HepG2 (cell line): ENCODE results near the gene COL9A3. TPM values are rescaled to one million over a fixed set of nuclear protein-coding genes. Genes with fewer than 3 reads are reported as not detected.

ENCODE experiments used
- ASH2L ChIP-seq: fragments of 300-600, 200-600 bp; sonication (generic); IDR thresholded peaks from 2 replicates; pipeline ENCODE4 v1.7.0; 2017; ENCODE audit warnings: low read depth, mild to moderate bottlenecking, moderate library complexity, mixed read lengths, low read length; ENCODE audit not compliant: insufficient read length
- CBFB ChIP-seq: sonication (generic); formaldehyde crosslinking; IDR thresholded peaks from 2 replicates; pipeline ENCODE4 v1.4.0; 2020; ENCODE audit warnings: missing genetic modification reagents
- EED ChIP-seq: sonication (generic); formaldehyde crosslinking; IDR thresholded peaks from 2 replicates; pipeline ENCODE4 v1.5.0; 2020; ENCODE audit warnings: mild to moderate bottlenecking, missing genetic modification reagents
- KDM1A ChIP-seq: IDR thresholded peaks from 2 replicates; pipeline ENCODE4 v1.6.1; 2016; ENCODE audit warnings: missing compliant biosample characterization
- KLF15 ChIP-seq: sonication (generic); formaldehyde crosslinking; IDR thresholded peaks from 2 replicates; pipeline ENCODE4 v1.8.1; 2023; ENCODE audit warnings: borderline replicate concordance, mild to moderate bottlenecking, inconsistent platforms, missing genetic modification reagents, mixed read lengths
- MAZ ChIP-seq, 2 experiments: sonication (generic) in 1 of 2; formaldehyde crosslinking in 1 of 2; IDR thresholded peaks; 2 replicates each; pipeline versions ENCODE4 v1.5.0 to v1.6.1; 2012 to 2020; ENCODE audit warnings: low read depth in 2 of 2, mild to moderate bottlenecking in 2 of 2, borderline replicate concordance in 1 of 2, improper control_type of control experiment in 1 of 2, low read length in 1 of 2, missing genetic modification reagents in 1 of 2, moderate library complexity in 1 of 2
- MTA3 ChIP-seq: sonication (generic); formaldehyde crosslinking; IDR thresholded peaks from 2 replicates; pipeline ENCODE4 v1.4.0; 2020; ENCODE audit warnings: missing genetic modification reagents
- PHF5A ChIP-seq: IDR thresholded peaks from one replicate; pipeline ENCODE4 v1.6.1; 2018; ENCODE audit warnings: low read depth, missing genetic modification reagents; ENCODE audit not compliant: unreplicated experiment
- RFX5 ChIP-seq: IDR thresholded peaks from 2 replicates; pipeline ENCODE4 v1.6.1; 2011; ENCODE audit warnings: low read depth, low read length, improper control_type of control experiment
- TBX2 ChIP-seq: sonication (generic); formaldehyde crosslinking; IDR thresholded peaks from 2 replicates; pipeline ENCODE4 v1.5.0; 2020; ENCODE audit warnings: missing genetic modification reagents, mild to moderate bottlenecking, borderline replicate concordance
- ZMYM2 ChIP-seq: sonication (generic); formaldehyde crosslinking; IDR thresholded peaks from 2 replicates; pipeline ENCODE4 v1.8.0; 2022; ENCODE audit warnings: mild to moderate bottlenecking, missing genetic modification reagents
- ZNF282 ChIP-seq: fragments of 450-650 bp; IDR thresholded peaks from 2 replicates; pipeline ENCODE4 v1.6.1; 2018; ENCODE audit not compliant: partially characterized antibody
- ZNF484 ChIP-seq: sonication (generic); formaldehyde crosslinking; IDR thresholded peaks from 2 replicates; pipeline ENCODE4 v1.5.1; 2020; ENCODE audit warnings: mild to moderate bottlenecking, low read depth, missing genetic modification reagents, borderline replicate concordance
- ZNF616 ChIP-seq: sonication (generic); formaldehyde crosslinking; IDR thresholded peaks from 2 replicates; pipeline ENCODE4 v1.5.0; 2020; ENCODE audit warnings: low read depth, mild to moderate bottlenecking, missing genetic modification reagents
- ZNF761 ChIP-seq: sonication (generic); formaldehyde crosslinking; conservative IDR thresholded peaks from 2 replicates; pipeline ENCODE4 v1.4.0; 2020; ENCODE audit warnings: mild to moderate bottlenecking, missing genetic modification reagents
- ZNF772 ChIP-seq: sonication (generic); formaldehyde crosslinking; IDR thresholded peaks from 2 replicates; pipeline ENCODE4 v1.5.0; 2020; ENCODE audit warnings: mild to moderate bottlenecking, missing genetic modification reagents
- ZSCAN22 ChIP-seq: sonication (generic); formaldehyde crosslinking; IDR thresholded peaks from 2 replicates; pipeline ENCODE4 v1.4.0; 2020; ENCODE audit warnings: mild to moderate bottlenecking, missing genetic modification reagents
- polyA plus RNA-seq, 8 experiments: library from polyadenylated mRNA; depleted of rRNA in 3 of 8; stranded (reverse) in 7 of 8; unstranded in 1 of 8; fragments of >200 nt; fragmentation: Illumina TruSeq in 4 of 8; extraction: Trizol in 4 of 8; gene quantifications; 2 replicates each; pipeline versions ENCODE4 v1.2.1 to v1.2.3, GENCODE V29; 2011 to 2016; ENCODE audit warnings: low read depth in 4 of 8, missing spikeins in 1 of 8, mixed read lengths in 1 of 8; ENCODE audit not compliant: insufficient read depth in 1 of 8
- total RNA-seq, 5 experiments: library from RNA; depleted of rRNA; stranded (reverse); fragments of >200 nt; fragmentation: Illumina TruSeq; extraction: Trizol; gene quantifications; 2 replicates each; pipeline ENCODE4 v1.2.3, GENCODE V29; 2016; ENCODE audit warnings: low read depth in 1 of 5
- TF ChIP-seq, protein P1 (sequence below), 2 experiments: sonication (generic) in 1 of 2; formaldehyde crosslinking in 1 of 2; IDR thresholded peaks; 2 replicates each; pipeline versions ENCODE4 v1.6.1 to v1.9.0; 2014 to 2022; ENCODE audit warnings: antibody characterized with exemption in 1 of 2, borderline replicate concordance in 1 of 2, inconsistent platforms in 1 of 2, low read depth in 1 of 2, missing genetic modification reagents in 1 of 2
- TF ChIP-seq, protein P2 (sequence below): sonication (generic); formaldehyde crosslinking; IDR thresholded peaks from 2 replicates; pipeline ENCODE4 v1.4.0; 2020; ENCODE audit warnings: missing genetic modification reagents
- TF ChIP-seq, protein P3 (sequence below): sonication (generic); formaldehyde crosslinking; IDR thresholded peaks from 2 replicates; pipeline ENCODE4 v1.4.0; 2020; ENCODE audit warnings: mild to moderate bottlenecking, missing genetic modification reagents

The COL9A3 gene
- total and polyA plus RNA-seq, 2 of the 13 experiments (the other 11 are each of a cell fraction or from before 2014, with no cell fraction given) = 155 to 204 TPM

DNA sequence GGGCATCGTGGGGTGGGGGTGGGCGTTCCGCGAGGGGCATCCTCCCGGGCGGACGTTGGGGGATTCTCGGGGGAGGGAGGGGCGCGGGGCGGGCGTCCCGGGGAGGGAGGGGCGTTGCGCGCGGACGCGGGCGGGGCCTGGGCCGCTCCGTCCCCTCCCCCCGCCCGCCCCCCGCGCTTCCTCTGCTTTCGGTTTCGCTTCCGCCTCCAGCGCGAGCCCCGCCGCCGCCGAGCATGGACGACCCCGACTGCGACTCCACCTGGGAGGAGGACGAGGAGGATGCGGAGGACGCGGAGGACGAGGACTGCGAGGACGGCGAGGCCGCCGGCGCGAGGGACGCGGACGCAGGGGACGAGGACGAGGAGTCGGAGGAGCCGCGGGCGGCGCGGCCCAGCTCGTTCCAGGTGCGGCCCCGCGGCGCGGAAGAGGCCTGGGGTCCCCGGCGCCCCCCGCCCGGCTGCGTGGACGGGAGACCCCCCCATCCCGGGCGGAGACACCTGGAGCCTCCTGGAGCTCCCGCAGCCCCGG lies 12.2 kb upstream of the COL9A3 start, which contains the start of gene OGFR (continued):
- TF ChIP-seq, protein P1, sequence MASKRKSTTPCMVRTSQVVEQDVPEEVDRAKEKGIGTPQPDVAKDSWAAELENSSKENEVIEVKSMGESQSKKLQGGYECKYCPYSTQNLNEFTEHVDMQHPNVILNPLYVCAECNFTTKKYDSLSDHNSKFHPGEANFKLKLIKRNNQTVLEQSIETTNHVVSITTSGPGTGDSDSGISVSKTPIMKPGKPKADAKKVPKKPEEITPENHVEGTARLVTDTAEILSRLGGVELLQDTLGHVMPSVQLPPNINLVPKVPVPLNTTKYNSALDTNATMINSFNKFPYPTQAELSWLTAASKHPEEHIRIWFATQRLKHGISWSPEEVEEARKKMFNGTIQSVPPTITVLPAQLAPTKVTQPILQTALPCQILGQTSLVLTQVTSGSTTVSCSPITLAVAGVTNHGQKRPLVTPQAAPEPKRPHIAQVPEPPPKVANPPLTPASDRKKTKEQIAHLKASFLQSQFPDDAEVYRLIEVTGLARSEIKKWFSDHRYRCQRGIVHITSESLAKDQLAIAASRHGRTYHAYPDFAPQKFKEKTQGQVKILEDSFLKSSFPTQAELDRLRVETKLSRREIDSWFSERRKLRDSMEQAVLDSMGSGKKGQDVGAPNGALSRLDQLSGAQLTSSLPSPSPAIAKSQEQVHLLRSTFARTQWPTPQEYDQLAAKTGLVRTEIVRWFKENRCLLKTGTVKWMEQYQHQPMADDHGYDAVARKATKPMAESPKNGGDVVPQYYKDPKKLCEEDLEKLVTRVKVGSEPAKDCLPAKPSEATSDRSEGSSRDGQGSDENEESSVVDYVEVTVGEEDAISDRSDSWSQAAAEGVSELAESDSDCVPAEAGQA (IDR thresholded peaks at IDR 0.05; ENCODE audit: low read depth) = no peak
- TF ChIP-seq, protein P1 (CRISPR knock-in tag; IDR thresholded peaks at IDR 0.05; ENCODE audit: borderline replicate concordance) = no peak
- TF ChIP-seq ZMYM2 (CRISPR knock-in tag) (no peak), ZNF484 (no peak), ZNF282 (no peak), EED (no peak; the same call in 1 of the 2 replicates), MTA3 (CRISPR knock-in tag) (no peak), PHF5A (CRISPR knock-in tag) (peak; percentile 38), ZNF616 (CRISPR knock-in tag) (0 out of 2 replicates have a peak, but pooled peaks have one; percentile 34), KDM1A (no peak), ZNF761 (CRISPR knock-in tag) (peak; percentile 40; the same call in 1 of the 2 replicates), MAZ (IDR thresholded peaks at IDR 0.05; ENCODE audit: borderline replicate concordance, low read depth, low read length) (no peak), MAZ (CRISPR knock-in tag; IDR thresholded peaks at IDR 0.05; ENCODE audit: low read depth) (peak; percentile 62), ZSCAN22 (0 out of 2 replicates have a peak, but pooled peaks have one; percentile 35), KLF15 (CRISPR knock-in tag) (0 out of 2 replicates have a peak, but pooled peaks have one; percentile 58), RFX5 (no peak), CBFB (CRISPR knock-in tag) (0 out of 2 replicates have a peak, but pooled peaks have one; percentile 66), ASH2L (peak; percentile 91), ZNF772 (CRISPR knock-in tag) (peak; percentile 24; the same call in 1 of the 2 replicates), TBX2 (CRISPR knock-in tag) (no peak)
- TF ChIP-seq, protein P2, sequence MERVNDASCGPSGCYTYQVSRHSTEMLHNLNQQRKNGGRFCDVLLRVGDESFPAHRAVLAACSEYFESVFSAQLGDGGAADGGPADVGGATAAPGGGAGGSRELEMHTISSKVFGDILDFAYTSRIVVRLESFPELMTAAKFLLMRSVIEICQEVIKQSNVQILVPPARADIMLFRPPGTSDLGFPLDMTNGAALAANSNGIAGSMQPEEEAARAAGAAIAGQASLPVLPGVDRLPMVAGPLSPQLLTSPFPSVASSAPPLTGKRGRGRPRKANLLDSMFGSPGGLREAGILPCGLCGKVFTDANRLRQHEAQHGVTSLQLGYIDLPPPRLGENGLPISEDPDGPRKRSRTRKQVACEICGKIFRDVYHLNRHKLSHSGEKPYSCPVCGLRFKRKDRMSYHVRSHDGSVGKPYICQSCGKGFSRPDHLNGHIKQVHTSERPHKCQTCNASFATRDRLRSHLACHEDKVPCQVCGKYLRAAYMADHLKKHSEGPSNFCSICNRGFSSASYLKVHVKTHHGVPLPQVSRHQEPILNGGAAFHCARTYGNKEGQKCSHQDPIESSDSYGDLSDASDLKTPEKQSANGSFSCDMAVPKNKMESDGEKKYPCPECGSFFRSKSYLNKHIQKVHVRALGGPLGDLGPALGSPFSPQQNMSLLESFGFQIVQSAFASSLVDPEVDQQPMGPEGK (CRISPR knock-in tag) = peak; percentile 86
- TF ChIP-seq, protein P3, sequence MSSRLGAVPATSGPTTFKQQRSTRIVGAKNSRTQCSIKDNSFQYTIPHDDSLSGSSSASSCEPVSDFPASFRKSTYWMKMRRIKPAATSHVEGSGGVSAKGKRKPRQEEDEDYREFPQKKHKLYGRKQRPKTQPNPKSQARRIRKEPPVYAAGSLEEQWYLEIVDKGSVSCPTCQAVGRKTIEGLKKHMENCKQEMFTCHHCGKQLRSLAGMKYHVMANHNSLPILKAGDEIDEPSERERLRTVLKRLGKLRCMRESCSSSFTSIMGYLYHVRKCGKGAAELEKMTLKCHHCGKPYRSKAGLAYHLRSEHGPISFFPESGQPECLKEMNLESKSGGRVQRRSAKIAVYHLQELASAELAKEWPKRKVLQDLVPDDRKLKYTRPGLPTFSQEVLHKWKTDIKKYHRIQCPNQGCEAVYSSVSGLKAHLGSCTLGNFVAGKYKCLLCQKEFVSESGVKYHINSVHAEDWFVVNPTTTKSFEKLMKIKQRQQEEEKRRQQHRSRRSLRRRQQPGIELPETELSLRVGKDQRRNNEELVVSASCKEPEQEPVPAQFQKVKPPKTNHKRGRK = no peak
